ENCODE results near the gene CCS. TPM values are rescaled to one million over a fixed set of nuclear protein-coding genes. Genes with fewer than 3 reads are reported as not detected.

Gene CCS
- total and polyA plus RNA-seq, 9 of the 15 experiments (the other 6 are each of a cell fraction or from before 2014, with no cell fraction given) = 1.1 to 46.6 (median 26.8) TPM

GRCh38 chr11:66638177-66639065 lies 45.4 kb downstream of the CCS start, which contains the start of gene RBM4 (continued):
- TF ChIP-seq CREB3L1 (IDR thresholded peaks at IDR 0.05; ENCODE audit: borderline replicate concordance, low read depth) (peak; percentile 63; the same call in 1 of the 2 replicates), RHOXF2B (CRISPR knock-in tag; conservative IDR thresholded peaks at IDR 0.05) (0 out of 2 replicates have a peak, but pooled peaks have one; percentile 18), SMAD2 (IDR thresholded peaks at IDR 0.05; ENCODE audit: low read depth, low read length) (no peak), SIN3A (IDR thresholded peaks at IDR 0.05; ENCODE audit: borderline replicate concordance in 2 of 2, control insufficient read depth in 1 of 2, low read depth in 2 of 2, low read length in 2 of 2) (peak in 1 of 2 experiments; percentile 65; a peak in 1 of 4 replicates), ZNF584 (CRISPR knock-in tag; IDR thresholded peaks at IDR 0.05; ENCODE audit: low read depth) (no peak), BRCA1 (IDR thresholded peaks at IDR 0.05) (no peak), BRCA1 (CRISPR knock-in tag; IDR thresholded peaks at IDR 0.05) (no peak), MCM2 (IDR thresholded peaks at IDR 0.05; ENCODE audit: low read depth) (no peak), HMG20A (CRISPR knock-in tag; conservative IDR thresholded peaks at IDR 0.05) (no peak), CHCHD3 (CRISPR knock-in tag; IDR thresholded peaks at IDR 0.05) (no peak), ZNF197 (CRISPR knock-in tag; IDR thresholded peaks at IDR 0.05; ENCODE audit: low read depth) (no peak), CBX2 (IDR thresholded peaks at IDR 0.05; ENCODE audit: insufficient read depth, low read length, poor library complexity, severe bottlenecking) (no peak), PTBP1 (IDR thresholded peaks at IDR 0.05; ENCODE audit: low read depth, low read length) (no peak), ZNF239 (CRISPR knock-in tag; IDR thresholded peaks at IDR 0.05) (no peak), NR4A1 (CRISPR knock-in tag; IDR thresholded peaks at IDR 0.05) (peak; percentile 61; the same call in 1 of the 2 replicates), NR4A1 (tag; IDR thresholded peaks at IDR 0.05) (peak; percentile 62)
- TF ChIP-seq, protein P1, sequence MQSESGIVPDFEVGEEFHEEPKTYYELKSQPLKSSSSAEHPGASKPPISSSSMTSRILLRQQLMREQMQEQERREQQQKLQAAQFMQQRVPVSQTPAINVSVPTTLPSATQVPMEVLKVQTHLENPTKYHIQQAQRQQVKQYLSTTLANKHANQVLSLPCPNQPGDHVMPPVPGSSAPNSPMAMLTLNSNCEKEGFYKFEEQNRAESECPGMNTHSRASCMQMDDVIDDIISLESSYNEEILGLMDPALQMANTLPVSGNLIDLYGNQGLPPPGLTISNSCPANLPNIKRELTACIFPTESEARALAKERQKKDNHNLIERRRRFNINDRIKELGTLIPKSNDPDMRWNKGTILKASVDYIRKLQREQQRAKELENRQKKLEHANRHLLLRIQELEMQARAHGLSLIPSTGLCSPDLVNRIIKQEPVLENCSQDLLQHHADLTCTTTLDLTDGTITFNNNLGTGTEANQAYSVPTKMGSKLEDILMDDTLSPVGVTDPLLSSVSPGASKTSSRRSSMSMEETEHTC (IDR thresholded peaks at IDR 0.05) = no peak
- TF ChIP-seq, protein P2, sequence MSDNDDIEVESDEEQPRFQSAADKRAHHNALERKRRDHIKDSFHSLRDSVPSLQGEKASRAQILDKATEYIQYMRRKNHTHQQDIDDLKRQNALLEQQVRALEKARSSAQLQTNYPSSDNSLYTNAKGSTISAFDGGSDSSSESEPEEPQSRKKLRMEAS (CRISPR knock-in tag; IDR thresholded peaks at IDR 0.05) = peak; percentile 77
- TF ChIP-seq, protein P3, sequence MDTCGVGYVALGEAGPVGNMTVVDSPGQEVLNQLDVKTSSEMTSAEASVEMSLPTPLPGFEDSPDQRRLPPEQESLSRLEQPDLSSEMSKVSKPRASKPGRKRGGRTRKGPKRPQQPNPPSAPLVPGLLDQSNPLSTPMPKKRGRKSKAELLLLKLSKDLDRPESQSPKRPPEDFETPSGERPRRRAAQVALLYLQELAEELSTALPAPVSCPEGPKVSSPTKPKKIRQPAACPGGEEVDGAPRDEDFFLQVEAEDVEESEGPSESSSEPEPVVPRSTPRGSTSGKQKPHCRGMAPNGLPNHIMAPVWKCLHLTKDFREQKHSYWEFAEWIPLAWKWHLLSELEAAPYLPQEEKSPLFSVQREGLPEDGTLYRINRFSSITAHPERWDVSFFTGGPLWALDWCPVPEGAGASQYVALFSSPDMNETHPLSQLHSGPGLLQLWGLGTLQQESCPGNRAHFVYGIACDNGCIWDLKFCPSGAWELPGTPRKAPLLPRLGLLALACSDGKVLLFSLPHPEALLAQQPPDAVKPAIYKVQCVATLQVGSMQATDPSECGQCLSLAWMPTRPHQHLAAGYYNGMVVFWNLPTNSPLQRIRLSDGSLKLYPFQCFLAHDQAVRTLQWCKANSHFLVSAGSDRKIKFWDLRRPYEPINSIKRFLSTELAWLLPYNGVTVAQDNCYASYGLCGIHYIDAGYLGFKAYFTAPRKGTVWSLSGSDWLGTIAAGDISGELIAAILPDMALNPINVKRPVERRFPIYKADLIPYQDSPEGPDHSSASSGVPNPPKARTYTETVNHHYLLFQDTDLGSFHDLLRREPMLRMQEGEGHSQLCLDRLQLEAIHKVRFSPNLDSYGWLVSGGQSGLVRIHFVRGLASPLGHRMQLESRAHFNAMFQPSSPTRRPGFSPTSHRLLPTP (IDR thresholded peaks at IDR 0.05; ENCODE audit: borderline replicate concordance, extremely low read depth, insufficient read length) = no peak
